Keratinocyte (primary cell): ENCODE data around the gene ARL14EPL. TPM values are rescaled to one million over a fixed set of nuclear protein-coding genes. Genes with fewer than 3 reads are reported as not detected.

Experiments used
- DNase-seq: peaks from one replicate; pipeline ENCODE4 v3.0.0-alpha.2; 2011; ENCODE audit warnings: low read depth, missing footprints, low spot score
- FAIRE-seq: peaks from 2 replicates; lab custom pipeline; 2011; peaks lifted over from hg19 to GRCh38; lab: Jason Lieb, UNC
- H2AFZ ChIP-seq: 2 replicates; pipeline ENCODE4 v1.6.0; 2012; ENCODE audit warnings: low read length, control low read depth, inconsistent platforms; ENCODE audit not compliant: control insufficient read depth
- H3K27ac ChIP-seq: 2 replicates; pipeline ENCODE4 v1.5.1; 2011; ENCODE audit warnings: low read length; ENCODE audit not compliant: control insufficient read depth, insufficient read depth
- H3K27me3 ChIP-seq: 3 replicates; pipeline ENCODE4 v1.6.0; 2011; ENCODE audit warnings: low read length; ENCODE audit not compliant: control insufficient read depth, insufficient read depth; ENCODE audit errors: extremely low read depth
- H3K36me3 ChIP-seq, 2 experiments: 2 replicates in 1 of 2; 3 replicates in 1 of 2; pipeline ENCODE4 v1.5.1; 2011; ENCODE audit warnings: low read length in 2 of 2, mild to moderate bottlenecking in 1 of 2; ENCODE audit not compliant: control insufficient read depth in 2 of 2, insufficient read depth in 2 of 2; ENCODE audit errors: extremely low read depth in 1 of 2
- H3K4me1 ChIP-seq: 3 replicates; pipeline ENCODE4 v1.5.1; 2011; ENCODE audit warnings: low read length; ENCODE audit not compliant: control insufficient read depth, insufficient read depth; ENCODE audit errors: extremely low read depth
- H3K4me2 ChIP-seq: 3 replicates; pipeline ENCODE4 v1.6.0; 2011; ENCODE audit warnings: low read depth, low read length; ENCODE audit not compliant: control insufficient read depth, insufficient read depth; ENCODE audit errors: extremely low read depth
- H3K4me3 ChIP-seq, 3 experiments: fragments of 200-600 bp in 1 of 3; sonication (generic) in 1 of 3; 2 replicates in 2 of 3; 3 replicates in 1 of 3; pipeline ENCODE4 v1.5.1; 2011 to 2016; ENCODE audit warnings: low read length in 3 of 3, mild to moderate bottlenecking in 3 of 3, control low read depth in 2 of 3, inconsistent platforms in 1 of 3, low read depth in 1 of 3, mixed read lengths in 1 of 3, mixed run types in 1 of 3, moderate library complexity in 1 of 3; ENCODE audit not compliant: control insufficient read depth in 2 of 3, insufficient read depth in 2 of 3; ENCODE audit errors: extremely low read depth in 1 of 3
- H3K79me2 ChIP-seq: 2 replicates; pipeline ENCODE4 v1.6.0; 2012; ENCODE audit warnings: low read length; ENCODE audit not compliant: control insufficient read depth, insufficient read depth
- H3K9ac ChIP-seq: 3 replicates; pipeline ENCODE4 v1.6.0; 2011; ENCODE audit warnings: low read length; ENCODE audit not compliant: control insufficient read depth, insufficient read depth; ENCODE audit errors: extremely low read depth
- H3K9me1 ChIP-seq: 3 replicates; pipeline ENCODE4 v1.6.0; 2011; ENCODE audit warnings: low read length; ENCODE audit not compliant: control insufficient read depth, insufficient read depth; ENCODE audit errors: extremely low read depth
- H3K9me3 ChIP-seq: 2 replicates; pipeline ENCODE4 v1.5.1; 2012; ENCODE audit warnings: low read depth, low read length; ENCODE audit not compliant: control insufficient read depth
- H4K20me1 ChIP-seq: 3 replicates; pipeline ENCODE4 v1.6.0; 2011; ENCODE audit warnings: low read length; ENCODE audit not compliant: control insufficient read depth, insufficient read depth; ENCODE audit errors: extremely low read depth
- CTCF ChIP-seq, 3 experiments: IDR thresholded peaks in 1 of 3; conservative IDR thresholded peaks in 1 of 3; optimal IDR thresholded peaks in 1 of 3; 2 replicates in 2 of 3; 3 replicates in 1 of 3; pipeline versions ENCODE3 to v1.5.1; 2011; ENCODE audit warnings: low read length in 3 of 3, mild to moderate bottlenecking in 3 of 3, moderate library complexity in 2 of 3, control low read depth in 1 of 3, inconsistent platforms in 1 of 3; ENCODE audit not compliant: insufficient read depth in 2 of 3; ENCODE audit errors: extremely low read depth in 1 of 3
- EZH2 ChIP-seq: IDR thresholded peaks from one replicate; pipeline ENCODE4 v1.6.1; 2012; ENCODE audit warnings: inconsistent platforms, mild to moderate bottlenecking, low read length, moderate library complexity
- dilution Hi-C: fragments of 300-500 bp; cut with MboI; formaldehyde crosslinking; loops from one replicate; pipeline ENCODE4 v1.7.0; 2020; ENCODE audit warnings: low sequenced_read_pairs; ENCODE audit not compliant: extremely low pct_ligation_motif_present
- polyA plus RNA-seq, 5 experiments: library from polyadenylated mRNA; depleted of rRNA in 3 of 5; stranded (reverse) in 3 of 5; stranded (forward) in 1 of 5; unstranded in 1 of 5; fragments of >200 nt; gene quantifications; 1 replicate in 1 of 5; 2 replicates in 3 of 5; 3 replicates in 1 of 5; pipeline versions ENCODE4 v1.2.1 to v1.2.3, GENCODE V29; 2011 to 2012; ENCODE audit warnings: missing spikeins in 2 of 5, low read depth in 1 of 5, low replicate concordance in 1 of 5

ARL14EPL gene
- polyA plus RNA-seq, 1 donor (not counting 4 experiments of a cell fraction or from before 2014, with no cell fraction given), result not detected

GRCh38 chr5:116046823-116047222 lies 14.6 kb downstream of the ARL14EPL start:
- Histone ChIP-seq H3K36me3 (no peaks in the 10 kb centered on the region), H2AFZ (no peak overlapping the region), H4K20me1 (no peaks in the 10 kb centered on the region), H3K27me3 (no peaks in the 10 kb centered on the region), H3K9ac (no peak overlapping the region), H3K4me3 (no peak overlapping the region), H3K4me2 (no peak overlapping the region), H3K4me1 (no peaks in the 10 kb centered on the region), H3K79me2 (no peaks in the 10 kb centered on the region), H3K9me1 (no peaks in the 10 kb centered on the region), H3K27ac (no peak overlapping the region), H3K9me3 (no peaks in the 10 kb centered on the region)
- TF ChIP-seq CTCF (optimal IDR thresholded peaks at IDR 0.05 in 1 of 3, IDR thresholded peaks at IDR 0.05 in 1 of 3, conservative IDR thresholded peaks at IDR 0.05 in 1 of 3; ENCODE audit: extremely low read depth in 1 of 3, insufficient read depth in 2 of 3, low read length in 3 of 3) (no peak), EZH2 (no peak)
- dilution Hi-C loops, result no loop called here
- FAIRE-seq (no peak), DNase-seq (no peak)

GRCh38 chr5:116058346-116058936 lies 26.2 kb downstream of the ARL14EPL start:
- no peaks in the 10 kb centered on the region for H3K9me3 ChIP-seq
- no peak for DNase-seq
- H3K9me1 ChIP-seq, result no peaks in the 10 kb centered on the region
- H3K27me3 ChIP-seq, result peaks cover 3% of the 10 kb centered on the region
- H3K36me3 ChIP-seq, result no peaks in the 10 kb centered on the region
- H3K4me1 ChIP-seq, result no peaks in the 10 kb centered on the region
- dilution Hi-C loops, result no loop called here
- no peak overlapping the region for H3K4me3 ChIP-seq
- H3K27ac ChIP-seq, result no peak overlapping the region
- H2AFZ ChIP-seq, result no peak overlapping the region
- no peaks in the 10 kb centered on the region for H3K79me2 ChIP-seq
- H3K4me2 ChIP-seq, result no peak overlapping the region
- no peaks in the 10 kb centered on the region for H4K20me1 ChIP-seq
- FAIRE-seq, result no peak
- H3K9ac ChIP-seq, result no peak overlapping the region
- TF ChIP-seq CTCF (optimal IDR thresholded peaks at IDR 0.05 in 1 of 3, IDR thresholded peaks at IDR 0.05 in 1 of 3, conservative IDR thresholded peaks at IDR 0.05 in 1 of 3; ENCODE audit: extremely low read depth in 1 of 3, insufficient read depth in 2 of 3, low read length in 3 of 3), result no peak
- TF ChIP-seq EZH2, result no peak
